Omental fat pad (tissue), 4 donors: ENCODE measurements around the gene ARHGAP24. TPM values are rescaled to one million over a fixed set of nuclear protein-coding genes. Genes with fewer than 3 reads are reported as not detected.

Experiments
- ATAC-seq: fragments of 150-250 bp; one replicate; pipeline ENCODE4 v1.9.1; 2016; ENCODE audit warnings: mild to moderate bottlenecking, moderate library complexity; ENCODE audit not compliant: low FRiP score
- DNase-seq: peaks from one replicate; pipeline ENCODE4 v3.0.0-alpha.2; 2019; ENCODE audit warnings: low spot score
- total RNA-seq, 4 donors: library from RNA; depleted of rRNA; stranded (reverse); fragments of >200 nt; gene quantifications; one replicate each; pipeline ENCODE4 v1.1.0, GENCODE V29; 2016
- TF ChIP-seq, protein P1 (sequence below), 3 donors: fragments of 450-650 bp; IDR thresholded peaks; one replicate each; pipeline ENCODE4 v1.5.1; 2016 to 2017; ENCODE audit warnings: antibody characterized with exemption in 3 of 3, mild to moderate bottlenecking in 3 of 3, moderate library complexity in 2 of 3

Gene ARHGAP24
- total RNA-seq, 4 donors from 2014 or later: 42.3 to 57.2 (median 52.8) TPM

GRCh38 chr4:85769009-85769408 is 294.1 kb downstream of the ARHGAP24 start:
- no peak for ATAC-seq
- TF ChIP-seq, protein P1, sequence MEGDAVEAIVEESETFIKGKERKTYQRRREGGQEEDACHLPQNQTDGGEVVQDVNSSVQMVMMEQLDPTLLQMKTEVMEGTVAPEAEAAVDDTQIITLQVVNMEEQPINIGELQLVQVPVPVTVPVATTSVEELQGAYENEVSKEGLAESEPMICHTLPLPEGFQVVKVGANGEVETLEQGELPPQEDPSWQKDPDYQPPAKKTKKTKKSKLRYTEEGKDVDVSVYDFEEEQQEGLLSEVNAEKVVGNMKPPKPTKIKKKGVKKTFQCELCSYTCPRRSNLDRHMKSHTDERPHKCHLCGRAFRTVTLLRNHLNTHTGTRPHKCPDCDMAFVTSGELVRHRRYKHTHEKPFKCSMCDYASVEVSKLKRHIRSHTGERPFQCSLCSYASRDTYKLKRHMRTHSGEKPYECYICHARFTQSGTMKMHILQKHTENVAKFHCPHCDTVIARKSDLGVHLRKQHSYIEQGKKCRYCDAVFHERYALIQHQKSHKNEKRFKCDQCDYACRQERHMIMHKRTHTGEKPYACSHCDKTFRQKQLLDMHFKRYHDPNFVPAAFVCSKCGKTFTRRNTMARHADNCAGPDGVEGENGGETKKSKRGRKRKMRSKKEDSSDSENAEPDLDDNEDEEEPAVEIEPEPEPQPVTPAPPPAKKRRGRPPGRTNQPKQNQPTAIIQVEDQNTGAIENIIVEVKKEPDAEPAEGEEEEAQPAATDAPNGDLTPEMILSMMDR (IDR thresholded peaks at IDR 0.05): no peak
- no peak for DNase-seq

- TF ChIP-seq, protein P1 (IDR thresholded peaks at IDR 0.05): no peak
- ATAC-seq (no peak), DNase-seq (no peak)
Measured at GRCh38 chr4:85772470-85772869, 297.5 kb downstream of the ARHGAP24 start.

DNA sequence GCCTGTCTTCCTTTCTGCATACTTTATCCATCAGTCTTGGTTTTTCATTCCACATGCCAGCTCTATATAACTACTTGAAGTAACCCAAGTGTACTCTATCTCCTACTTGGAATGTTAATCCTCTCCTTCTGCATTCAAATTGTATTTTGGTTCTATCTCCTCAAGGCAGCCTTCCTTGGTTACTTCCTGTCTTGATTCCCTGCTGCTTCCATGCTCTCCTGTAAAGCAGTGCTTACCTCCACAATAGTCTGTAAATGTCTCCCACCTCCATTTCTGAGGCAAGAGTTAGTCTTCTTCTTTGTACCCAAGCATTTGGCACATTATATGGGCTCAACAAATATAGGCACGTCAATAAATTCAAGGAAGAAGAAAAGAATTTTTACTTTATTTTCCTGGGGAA is 298.4 kb downstream of the ARHGAP24 start:
- ATAC-seq (no peak), DNase-seq (no peak)
- TF ChIP-seq, protein P1 (IDR thresholded peaks at IDR 0.05): no peak

DNA sequence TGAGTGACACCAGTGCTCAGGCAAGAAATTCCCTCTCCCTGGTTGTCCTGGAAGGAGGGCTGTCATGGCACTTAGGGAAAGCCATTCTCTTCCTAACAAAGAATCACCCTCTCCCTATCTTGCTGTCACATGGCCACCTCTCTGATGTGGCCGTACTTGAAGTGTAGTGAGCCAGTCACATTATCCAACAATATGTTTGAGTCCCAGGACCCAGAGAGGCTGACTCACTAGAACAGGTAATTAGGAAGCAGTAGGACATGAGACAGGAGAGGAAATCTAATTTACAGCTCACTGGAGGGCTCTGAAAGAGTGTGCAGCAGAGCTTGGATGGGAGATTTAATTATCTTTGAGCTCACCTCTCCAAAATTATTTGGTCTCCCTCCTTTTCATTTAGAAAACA is 299.1 kb downstream of the ARHGAP24 start:
- DNase-seq: no peak
- TF ChIP-seq, protein P1 (IDR thresholded peaks at IDR 0.05): no peak
- no peak for ATAC-seq

- DNase-seq (no peak), ATAC-seq (no peak)
- TF ChIP-seq, protein P1 (IDR thresholded peaks at IDR 0.05): no peak
Measured at GRCh38 chr4:85774489-85774888, 299.5 kb downstream of the ARHGAP24 start.

- DNase-seq (no peak), ATAC-seq (no peak)
- TF ChIP-seq, protein P1 (IDR thresholded peaks at IDR 0.05): no peak
Measured at GRCh38 chr4:85776096-85776495, 301.1 kb downstream of the ARHGAP24 start.

- TF ChIP-seq, protein P1 (IDR thresholded peaks at IDR 0.05): no peak
- no peak for DNase-seq
- no peak for ATAC-seq
Measured at GRCh38 chr4:85776579-85776978, 301.6 kb downstream of the ARHGAP24 start.
